Osteocyte (in vitro differentiated cells): ENCODE measurements around the gene CALCOCO1. TPM values are rescaled to one million over a fixed set of nuclear protein-coding genes. Genes with fewer than 3 reads are reported as not detected.
"Not testable (repeated sequence)": the region's sequence is repeated elsewhere in the genome, so short reads cannot be mapped to it uniquely, and the experiment has no call there.

Source experiments
- DNase-seq: peaks from one replicate; pipeline ENCODE4 v3.0.0; 2021; ENCODE audit warnings: mixed read lengths; ENCODE audit not compliant: unreplicated experiment; ENCODE audit errors: extremely low spot score
- H3K27ac Mint-ChIP-seq: one replicate; pipeline ENCODE4 v1.8.0; 2021; ENCODE audit warnings: mild to moderate bottlenecking, mixed read lengths; ENCODE audit not compliant: unreplicated experiment
- H3K27me3 Mint-ChIP-seq: one replicate; pipeline ENCODE4 v1.8.0; 2021; ENCODE audit warnings: mixed read lengths; ENCODE audit not compliant: unreplicated experiment
- H3K36me3 Mint-ChIP-seq: one replicate; pipeline ENCODE4 v1.8.0; 2021; ENCODE audit warnings: mixed read lengths; ENCODE audit not compliant: unreplicated experiment
- H3K4me1 Mint-ChIP-seq: one replicate; pipeline ENCODE4 v1.8.0; 2021; ENCODE audit warnings: mixed read lengths; ENCODE audit not compliant: unreplicated experiment
- H3K4me3 Mint-ChIP-seq: one replicate; pipeline ENCODE4 v1.8.0; 2021; ENCODE audit warnings: mild to moderate bottlenecking, moderate library complexity, mixed read lengths; ENCODE audit not compliant: unreplicated experiment
- H3K9me3 Mint-ChIP-seq: one replicate; pipeline ENCODE4 v1.8.0; 2021; ENCODE audit warnings: mixed read lengths; ENCODE audit not compliant: unreplicated experiment
- CTCF ChIP-seq: fragments of 200-600 bp; sonication (generic); IDR thresholded peaks from 2 replicates; pipeline ENCODE4 v1.5.0; 2021; ENCODE audit warnings: antibody characterized with exemption, mild to moderate bottlenecking, moderate library complexity
- total RNA-seq: library from RNA; stranded (reverse); gene quantifications from 2 replicates; pipeline ENCODE4 v1.2.1, GENCODE V29; 2021

Gene CALCOCO1
- total RNA-seq, 1 donor from 2014 or later: 198 TPM

- H3K36me3 Mint-ChIP-seq: peaks cover 36% of the 10 kb centered on the region
- DNase-seq: no peak
- H3K27me3 Mint-ChIP-seq: peaks cover under 1% of the 10 kb centered on the region
- H3K9me3 Mint-ChIP-seq: no peaks in the 10 kb centered on the region
- no peak overlapping the region for H3K27ac Mint-ChIP-seq
- H3K4me1 Mint-ChIP-seq: peaks cover 18% of the 10 kb centered on the region
- no peak for TF ChIP-seq CTCF
- peak overlapping the region; percentile 98 for H3K4me3 Mint-ChIP-seq
Observed at GRCh38 chr12:53725824-53726223, 1.4 kb downstream of the CALCOCO1 start.

- Mint-ChIP-seq H3K9me3 (no peaks in the 10 kb centered on the region), H3K36me3 (peaks cover 49% of the 10 kb centered on the region), H3K4me3 (no peak overlapping the region), H3K27me3 (no peaks in the 10 kb centered on the region), H3K27ac (no peak overlapping the region), H3K4me1 (peaks cover 15% of the 10 kb centered on the region)
- DNase-seq: no peak
- TF ChIP-seq CTCF: no peak
Observed at GRCh38 chr12:53722450-53723041, 4.7 kb downstream of the CALCOCO1 start.

GRCh38 chr12:53720946-53721345 lies 6.3 kb downstream of the CALCOCO1 start:
- H3K4me1 Mint-ChIP-seq: peaks cover 4% of the 10 kb centered on the region
- no peak overlapping the region for H3K4me3 Mint-ChIP-seq
- DNase-seq: no peak
- H3K9me3 Mint-ChIP-seq: no peaks in the 10 kb centered on the region
- peaks cover 64% of the 10 kb centered on the region for H3K36me3 Mint-ChIP-seq
- no peaks in the 10 kb centered on the region for H3K27me3 Mint-ChIP-seq
- no peak for TF ChIP-seq CTCF
- no peak overlapping the region for H3K27ac Mint-ChIP-seq

- H3K27ac Mint-ChIP-seq: no peak overlapping the region
- peaks cover 67% of the 10 kb centered on the region for H3K36me3 Mint-ChIP-seq
- TF ChIP-seq CTCF: no peak
- H3K4me1 Mint-ChIP-seq: no peaks in the 10 kb centered on the region
- no peaks in the 10 kb centered on the region for H3K27me3 Mint-ChIP-seq
- DNase-seq: no peak
- H3K9me3 Mint-ChIP-seq: no peaks in the 10 kb centered on the region
- no peak overlapping the region for H3K4me3 Mint-ChIP-seq
Observed at GRCh38 chr12:53719649-53720048, 7.6 kb downstream of the CALCOCO1 start.

- DNase-seq, H3K4me1 Mint-ChIP-seq, H3K9me3 Mint-ChIP-seq, H3K4me3 Mint-ChIP-seq, H3K27ac Mint-ChIP-seq, H3K27me3 Mint-ChIP-seq: not testable (repeated sequence)
- peaks cover 70% of the 10 kb centered on the region for H3K36me3 Mint-ChIP-seq
Observed at GRCh38 chr12:53718567-53718966, 8.7 kb downstream of the CALCOCO1 start.

GRCh38 chr12:53717319-53717718 lies 9.9 kb downstream of the CALCOCO1 start:
- H3K9me3 Mint-ChIP-seq: no peaks in the 10 kb centered on the region
- no peaks in the 10 kb centered on the region for H3K27me3 Mint-ChIP-seq
- H3K4me1 Mint-ChIP-seq: no peaks in the 10 kb centered on the region
- no peak overlapping the region for H3K27ac Mint-ChIP-seq
- H3K4me3 Mint-ChIP-seq: no peak overlapping the region
- TF ChIP-seq CTCF: no peak
- peaks cover 70% of the 10 kb centered on the region for H3K36me3 Mint-ChIP-seq
- DNase-seq: no peak
